ENCODE data around the gene ENDOD1.

Gene ENDOD1

DNA sequence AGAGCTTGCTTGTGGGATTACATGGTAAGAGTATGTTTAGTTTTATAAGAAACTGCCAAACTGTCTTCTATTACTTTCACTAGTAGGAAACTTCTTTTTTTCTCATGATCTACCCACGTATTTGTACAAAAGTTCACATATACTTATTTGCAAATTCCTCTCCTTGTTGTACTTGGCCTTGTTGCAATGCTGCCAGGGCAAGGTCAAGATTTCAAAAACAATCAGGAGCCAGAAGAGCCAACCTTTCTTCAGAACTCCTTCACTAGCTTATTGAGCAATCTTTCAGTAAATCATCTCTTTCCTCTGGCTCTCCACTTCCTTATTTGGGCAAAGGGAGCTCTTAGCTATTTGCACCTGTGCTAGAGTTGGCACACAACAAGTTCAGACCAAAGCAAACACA, 13.2 kb upstream of the ENDOD1 start:
- FAIRE-seq (no peak), DNase-seq (ENCODE audit: low spot score) (no peak)

- FAIRE-seq = no peak
- no peak for DNase-seq (ENCODE audit: low spot score)
Measured at GRCh38 chr11:95076981-95077380, 12.7 kb upstream of the ENDOD1 start.

DNA sequence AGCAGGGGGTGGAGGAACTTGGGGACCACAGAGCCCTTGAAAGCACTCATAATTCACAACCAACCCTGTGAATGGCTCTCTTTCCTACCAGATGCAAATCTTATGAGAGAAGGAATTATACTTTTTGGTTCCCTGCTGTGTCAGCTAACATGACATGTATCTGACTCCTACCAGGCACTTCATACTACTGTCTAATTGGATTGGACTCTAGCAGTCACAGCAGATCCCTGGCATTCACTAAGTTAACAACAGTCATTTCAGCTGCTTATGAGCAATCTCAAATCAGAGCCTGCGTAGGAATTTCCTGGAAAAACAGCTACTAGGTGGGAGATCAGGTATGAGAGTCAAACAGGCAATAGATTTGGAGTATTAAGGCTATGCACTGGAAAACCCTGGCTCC, 11.1 kb upstream of the ENDOD1 start:
- FAIRE-seq (no peak), DNase-seq (ENCODE audit: low spot score) (no peak)

GRCh38 chr11:95081010-95081409, 8.6 kb upstream of the ENDOD1 start:
- no peak for DNase-seq (ENCODE audit: low spot score)
- FAIRE-seq = no peak

DNA sequence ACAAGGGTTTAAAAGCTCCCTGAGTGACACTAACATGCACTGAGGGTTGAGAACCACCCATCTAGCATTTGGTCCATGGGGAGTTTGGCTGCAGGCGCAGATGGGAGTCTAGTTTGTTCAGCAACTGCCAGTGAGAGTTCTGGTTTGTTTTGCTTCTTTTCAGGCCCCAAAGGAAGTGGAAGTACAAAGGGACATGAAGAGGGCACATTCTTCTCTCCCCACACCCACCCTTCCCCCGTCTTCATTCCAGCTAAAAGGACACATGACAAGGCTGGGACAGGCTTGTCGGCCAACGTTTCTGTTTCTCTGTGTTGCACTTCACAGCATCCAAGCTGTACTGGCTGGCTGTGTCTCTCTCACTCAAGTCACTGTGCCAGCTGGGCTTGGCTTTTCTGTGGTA, 8.2 kb upstream of the ENDOD1 start:
- FAIRE-seq = no peak

GRCh38 chr11:95082576-95083001, 7.1 kb upstream of the ENDOD1 start:
- no peak for FAIRE-seq
- no peak for DNase-seq (ENCODE audit: low spot score)

More for the DNA sequence above, 8.2 kb upstream of the ENDOD1 start:
- DNase-seq (ENCODE audit: low spot score) = no peak

- DNase-seq (ENCODE audit: low spot score) = peak; percentile 32
- FAIRE-seq = no peak
Measured at GRCh38 chr11:95084509-95084908, 5.1 kb upstream of the ENDOD1 start.

GRCh38 chr11:95085117-95085816, 4.4 kb upstream of the ENDOD1 start:
- no peak for FAIRE-seq

DNA sequence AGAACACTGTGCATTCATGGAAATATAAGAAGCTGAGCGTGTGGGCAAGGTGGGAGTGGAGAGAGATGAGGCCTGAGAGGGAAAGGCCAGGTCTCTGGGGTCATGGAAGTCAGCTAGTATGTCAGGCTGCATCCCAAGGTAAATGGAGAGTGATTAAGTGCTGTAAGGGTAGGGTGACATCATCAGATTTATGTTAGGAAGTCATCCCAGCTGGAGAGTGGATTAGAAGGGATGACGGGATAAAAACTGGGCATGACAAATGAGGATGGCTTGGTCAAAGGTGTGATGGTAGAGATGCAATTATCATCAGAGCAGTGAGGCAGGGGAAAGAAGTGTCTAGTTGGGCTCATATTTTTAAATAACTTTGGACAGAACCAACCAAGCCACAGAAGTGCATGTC, 3.5 kb upstream of the ENDOD1 start:
- no peak for FAIRE-seq

More at GRCh38 chr11:95085117-95085816, 4.4 kb upstream of the ENDOD1 start:
- DNase-seq (ENCODE audit: low spot score) = no peak

DNA sequence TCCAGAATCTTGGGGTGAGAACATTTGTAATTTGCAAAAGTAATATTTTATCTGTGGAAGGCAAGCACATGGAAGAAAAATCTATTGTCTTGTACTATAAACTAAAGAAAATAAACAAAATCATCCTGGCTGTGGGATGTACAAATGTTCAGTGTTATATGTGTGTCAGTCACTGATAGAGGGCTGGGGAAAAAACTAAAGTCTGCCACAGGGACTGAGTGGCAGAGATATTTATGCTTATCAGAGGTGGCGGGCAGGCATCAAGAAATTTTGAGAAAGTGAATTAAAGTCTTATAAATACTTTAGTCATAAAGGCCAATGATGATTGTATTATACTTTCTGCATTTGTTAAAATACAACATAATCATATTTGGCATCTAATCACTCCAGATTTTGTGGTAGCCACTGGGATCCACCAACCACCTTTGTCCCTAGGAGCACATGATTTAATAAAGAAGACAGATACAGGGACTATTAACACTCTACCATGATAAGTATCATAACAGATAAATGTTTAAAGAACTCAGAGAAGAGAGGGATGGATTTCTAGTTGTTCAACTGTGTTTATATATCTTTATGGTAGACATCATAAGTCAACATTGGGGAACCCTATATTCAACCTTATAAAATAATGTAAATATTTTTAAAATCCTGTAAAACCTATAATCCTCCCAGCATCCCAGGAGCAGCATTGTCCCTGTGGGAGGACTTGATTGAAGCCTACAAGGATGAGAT, 2.6 kb upstream of the ENDOD1 start:
- no peak for DNase-seq (ENCODE audit: low spot score)
- no peak for FAIRE-seq

More for the DNA sequence above, 3.5 kb upstream of the ENDOD1 start:
- no peak for DNase-seq (ENCODE audit: low spot score)

DNA sequence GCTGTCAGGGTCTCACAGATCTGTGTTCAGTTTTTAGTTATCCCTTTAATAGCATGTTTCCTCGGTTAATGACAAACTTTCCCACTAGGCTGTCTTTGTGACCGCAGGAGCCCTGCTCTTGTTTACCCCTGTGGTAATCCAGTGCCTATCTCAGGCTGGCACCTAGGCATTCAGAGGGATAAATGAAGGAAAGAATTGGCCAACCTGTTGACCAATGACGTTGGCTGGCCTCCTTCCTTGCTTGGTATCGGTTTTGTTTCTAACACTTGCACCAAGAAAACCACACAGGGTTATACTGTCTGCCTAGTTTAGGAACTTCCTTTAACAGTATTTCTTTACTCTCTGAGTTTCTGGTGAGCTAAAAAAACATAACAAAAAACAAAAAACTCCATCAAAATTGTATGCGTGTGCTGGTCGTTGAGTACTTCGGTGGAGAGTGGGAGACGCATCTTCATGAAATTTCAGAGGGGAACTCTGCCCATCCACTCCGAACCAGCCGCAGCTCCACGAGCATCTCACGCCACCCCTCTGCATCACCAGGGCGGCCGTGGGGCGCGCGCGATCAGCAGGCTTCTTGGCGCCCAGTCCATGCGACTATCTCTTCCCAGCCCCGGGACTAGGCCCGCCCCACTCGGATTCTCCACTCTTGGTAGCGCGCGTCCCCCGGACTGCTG, 563 bp upstream of the ENDOD1 start:
- FAIRE-seq (no peak), DNase-seq (ENCODE audit: low spot score) (no peak)

- no peak for FAIRE-seq
- DNase-seq (ENCODE audit: low spot score) = no peak
Measured at GRCh38 chr11:95091663-95092180, 2.1 kb downstream of the ENDOD1 start.

DNA sequence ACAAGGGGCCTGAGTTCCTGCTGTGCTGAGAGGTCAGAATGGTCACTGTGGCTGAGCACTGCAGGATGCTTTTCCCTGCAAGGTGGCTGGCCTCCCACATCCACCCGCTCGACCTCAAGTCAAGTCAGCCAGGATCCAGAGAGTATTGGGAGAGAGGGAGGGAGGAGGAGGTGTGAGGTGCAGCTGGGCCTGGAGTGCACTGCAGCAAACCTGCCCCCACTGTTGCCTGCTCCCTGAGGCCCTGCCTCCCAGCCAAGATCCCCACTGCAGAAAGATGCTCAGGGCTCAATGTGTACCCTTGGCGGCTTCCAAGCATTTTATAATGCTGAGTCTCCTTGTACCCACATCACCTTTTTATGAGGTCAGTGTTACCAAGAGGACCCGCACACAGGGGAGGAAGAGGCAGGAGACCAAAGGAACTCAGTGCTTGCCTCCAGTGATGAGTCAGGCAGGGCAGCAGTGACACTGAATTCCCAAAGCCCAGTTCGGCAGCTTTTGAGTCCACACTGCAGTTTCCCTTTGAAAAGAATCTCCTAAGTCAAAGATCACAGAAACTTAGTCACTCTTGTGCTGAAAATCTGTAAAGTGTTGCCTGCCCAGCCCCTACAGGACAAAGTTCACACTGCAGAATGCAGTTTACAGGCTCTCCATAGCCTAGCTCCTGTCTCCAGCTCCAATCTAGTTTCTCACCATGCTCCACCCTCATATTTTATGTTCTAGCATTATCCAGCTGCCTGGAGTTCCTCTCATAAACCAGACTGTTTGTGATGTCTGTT, 3.1 kb downstream of the ENDOD1 start:
- DNase-seq (ENCODE audit: low spot score) (peak; percentile 85), FAIRE-seq (peak; percentile 65)

- FAIRE-seq (no peak), DNase-seq (ENCODE audit: low spot score) (no peak)
Measured at GRCh38 chr11:95093548-95093947, 3.9 kb downstream of the ENDOD1 start.

- DNase-seq (ENCODE audit: low spot score) (peak; percentile 10), FAIRE-seq (peak; percentile 60)
Measured at GRCh38 chr11:95095858-95096587, 6.4 kb downstream of the ENDOD1 start.

DNA sequence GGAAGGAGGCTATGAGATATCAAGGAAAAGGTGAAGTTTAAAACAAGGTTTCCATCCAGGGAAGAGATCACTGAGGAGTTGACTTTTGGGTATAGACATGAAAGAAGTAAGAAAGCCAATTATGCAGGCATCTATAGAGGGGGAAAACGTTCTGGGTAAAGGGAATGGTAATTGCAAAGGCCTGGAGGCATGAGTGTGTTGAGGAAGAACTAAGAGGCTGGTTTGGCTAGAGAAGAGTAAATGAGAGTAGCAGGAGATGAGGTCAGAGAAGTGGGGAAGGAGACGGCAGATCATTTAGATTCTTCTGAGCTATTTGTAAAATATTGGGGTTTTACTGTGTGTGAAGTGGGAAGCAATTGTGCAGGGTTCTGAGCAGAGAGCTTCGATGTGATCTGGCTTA, 7.6 kb downstream of the ENDOD1 start:
- DNase-seq (ENCODE audit: low spot score) (no peak), FAIRE-seq (no peak)

DNA sequence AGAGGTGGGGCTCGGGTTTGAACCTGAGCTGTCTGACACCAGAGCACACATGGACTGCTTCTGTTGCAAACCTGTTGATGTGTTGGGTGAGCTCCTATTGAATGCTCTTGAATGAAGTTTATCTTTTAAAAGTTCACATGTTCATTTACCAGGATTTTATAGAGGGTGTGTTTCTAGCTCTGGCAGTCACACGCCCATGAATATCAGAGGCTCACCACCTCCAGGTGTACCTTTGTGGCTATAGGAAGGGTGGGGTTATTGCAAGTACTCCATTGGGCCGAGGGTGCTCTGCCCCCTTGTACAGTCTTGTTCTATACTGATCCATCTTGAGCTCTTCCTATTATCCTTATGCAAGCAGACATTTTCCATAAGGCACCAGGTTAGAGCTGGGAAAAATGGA, 9.2 kb downstream of the ENDOD1 start:
- DNase-seq (ENCODE audit: low spot score) (no peak), FAIRE-seq (no peak)

DNA sequence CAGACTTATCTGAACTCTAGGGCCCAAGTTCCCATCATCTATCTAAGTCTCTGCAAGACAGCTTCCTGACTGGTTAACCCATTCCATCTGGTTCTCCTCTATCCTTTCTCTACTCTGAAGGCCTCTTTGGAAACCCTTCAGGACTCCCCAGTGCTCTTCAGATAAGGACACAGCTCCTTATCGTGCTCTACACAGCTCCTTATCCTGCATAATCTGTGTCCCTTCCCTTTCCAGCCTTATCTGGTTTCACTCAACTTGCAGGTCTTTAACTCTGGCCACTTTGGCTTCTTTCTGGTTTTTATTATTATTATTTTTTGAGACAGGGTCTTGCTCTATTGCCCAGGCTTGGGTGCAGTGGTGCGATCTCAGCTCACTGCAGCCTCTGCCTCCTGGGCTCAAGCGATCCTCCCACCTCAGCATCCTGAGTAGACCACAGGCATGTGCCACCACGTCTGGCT, 10.6 kb downstream of the ENDOD1 start:
- DNase-seq (ENCODE audit: low spot score) (no peak), FAIRE-seq (no peak)

GRCh38 chr11:95100856-95101507, 11.3 kb downstream of the ENDOD1 start:
- DNase-seq (ENCODE audit: low spot score) (no peak), FAIRE-seq (no peak)

DNA sequence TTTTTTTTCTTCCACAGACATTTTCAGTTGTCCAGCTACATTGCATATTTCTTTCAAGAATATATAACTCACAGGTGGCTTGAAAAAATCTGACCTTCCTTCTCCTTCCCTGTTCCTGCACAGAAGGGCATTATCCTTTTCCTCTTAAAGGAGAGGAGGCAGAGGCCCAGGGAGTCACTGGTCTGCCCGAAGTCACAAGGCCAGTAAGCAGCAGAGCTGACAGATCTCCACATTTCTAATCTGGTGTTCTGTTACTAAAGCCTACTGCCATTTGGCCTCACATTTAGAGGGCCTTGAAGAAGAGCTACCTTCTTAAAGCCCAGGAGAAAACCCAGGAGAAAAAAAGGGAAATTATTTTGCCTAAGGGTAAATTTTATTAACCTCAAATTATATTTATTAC, 12.3 kb downstream of the ENDOD1 start:
- DNase-seq (ENCODE audit: low spot score) = no peak
- FAIRE-seq = no peak

Measured in RCC 7860 (cell line).